ENCODE results near the gene PKD2L1. TPM values are rescaled to one million over a fixed set of nuclear protein-coding genes. Genes with fewer than 3 reads are reported as not detected.

PKD2L1 gene
- total and polyA plus RNA-seq, 9 of the 15 experiments (the other 6 are each of a cell fraction or from before 2014, with no cell fraction given): not detected

DNA sequence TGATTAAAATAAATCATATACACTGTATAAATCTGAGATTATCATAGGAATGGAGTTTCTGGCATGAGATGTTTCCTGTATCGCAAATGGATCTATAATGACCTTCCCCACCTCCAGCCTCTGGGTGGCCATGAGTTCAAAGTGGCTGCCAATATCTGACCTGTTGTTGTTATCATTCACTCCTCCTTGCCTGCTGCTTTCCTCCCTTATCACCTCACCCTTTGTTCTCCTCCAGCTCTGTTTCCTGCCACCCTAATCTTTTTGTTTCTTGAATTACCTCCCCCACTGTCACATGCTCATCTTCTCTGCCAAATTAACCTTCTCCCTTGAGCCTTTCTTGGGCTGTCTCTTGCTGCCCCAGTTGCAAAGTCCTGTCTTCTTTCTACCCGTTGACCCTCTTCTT is 29.0 kb upstream of the PKD2L1 start (continued):
- TF ChIP-seq ZNF764 (CRISPR knock-in tag; IDR thresholded peaks at IDR 0.05; ENCODE audit: low read depth): no peak
- TF ChIP-seq NBN (IDR thresholded peaks at IDR 0.05; ENCODE audit: low read depth): peak; percentile 60; the same call in 1 of the 2 replicates
- TF ChIP-seq HLTF (IDR thresholded peaks at IDR 0.05): peak; percentile 86
- TF ChIP-seq, protein P1, sequence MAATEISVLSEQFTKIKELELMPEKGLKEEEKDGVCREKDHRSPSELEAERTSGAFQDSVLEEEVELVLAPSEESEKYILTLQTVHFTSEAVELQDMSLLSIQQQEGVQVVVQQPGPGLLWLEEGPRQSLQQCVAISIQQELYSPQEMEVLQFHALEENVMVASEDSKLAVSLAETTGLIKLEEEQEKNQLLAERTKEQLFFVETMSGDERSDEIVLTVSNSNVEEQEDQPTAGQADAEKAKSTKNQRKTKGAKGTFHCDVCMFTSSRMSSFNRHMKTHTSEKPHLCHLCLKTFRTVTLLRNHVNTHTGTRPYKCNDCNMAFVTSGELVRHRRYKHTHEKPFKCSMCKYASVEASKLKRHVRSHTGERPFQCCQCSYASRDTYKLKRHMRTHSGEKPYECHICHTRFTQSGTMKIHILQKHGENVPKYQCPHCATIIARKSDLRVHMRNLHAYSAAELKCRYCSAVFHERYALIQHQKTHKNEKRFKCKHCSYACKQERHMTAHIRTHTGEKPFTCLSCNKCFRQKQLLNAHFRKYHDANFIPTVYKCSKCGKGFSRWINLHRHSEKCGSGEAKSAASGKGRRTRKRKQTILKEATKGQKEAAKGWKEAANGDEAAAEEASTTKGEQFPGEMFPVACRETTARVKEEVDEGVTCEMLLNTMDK (IDR thresholded peaks at IDR 0.05; ENCODE audit: borderline replicate concordance, insufficient read depth, low read depth, low read length, poor library complexity, severe bottlenecking): no peak
- TF ChIP-seq, protein P2, sequence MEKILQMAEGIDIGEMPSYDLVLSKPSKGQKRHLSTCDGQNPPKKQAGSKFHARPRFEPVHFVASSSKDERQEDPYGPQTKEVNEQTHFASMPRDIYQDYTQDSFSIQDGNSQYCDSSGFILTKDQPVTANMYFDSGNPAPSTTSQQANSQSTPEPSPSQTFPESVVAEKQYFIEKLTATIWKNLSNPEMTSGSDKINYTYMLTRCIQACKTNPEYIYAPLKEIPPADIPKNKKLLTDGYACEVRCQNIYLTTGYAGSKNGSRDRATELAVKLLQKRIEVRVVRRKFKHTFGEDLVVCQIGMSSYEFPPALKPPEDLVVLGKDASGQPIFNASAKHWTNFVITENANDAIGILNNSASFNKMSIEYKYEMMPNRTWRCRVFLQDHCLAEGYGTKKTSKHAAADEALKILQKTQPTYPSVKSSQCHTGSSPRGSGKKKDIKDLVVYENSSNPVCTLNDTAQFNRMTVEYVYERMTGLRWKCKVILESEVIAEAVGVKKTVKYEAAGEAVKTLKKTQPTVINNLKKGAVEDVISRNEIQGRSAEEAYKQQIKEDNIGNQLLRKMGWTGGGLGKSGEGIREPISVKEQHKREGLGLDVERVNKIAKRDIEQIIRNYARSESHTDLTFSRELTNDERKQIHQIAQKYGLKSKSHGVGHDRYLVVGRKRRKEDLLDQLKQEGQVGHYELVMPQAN (IDR thresholded peaks at IDR 0.05; ENCODE audit: borderline replicate concordance): peak; percentile 42; the same call in 1 of the 2 replicates
- peak; percentile 98 for TF ChIP-seq TCF7 (IDR thresholded peaks at IDR 0.05; ENCODE audit: borderline replicate concordance)
- TF ChIP-seq ZNF274 (IDR thresholded peaks at IDR 0.05; ENCODE audit: borderline replicate concordance, low read depth, low read length): no peak
- TF ChIP-seq MYNN (IDR thresholded peaks at IDR 0.05): 0 out of 2 replicates have a peak, but pooled peaks have one; percentile 31
- no peak for TF ChIP-seq MYNN (CRISPR knock-in tag; IDR thresholded peaks at IDR 0.05)
- no peak for TF ChIP-seq ZNF75A (CRISPR knock-in tag; IDR thresholded peaks at IDR 0.05)
- TF ChIP-seq, protein P3, sequence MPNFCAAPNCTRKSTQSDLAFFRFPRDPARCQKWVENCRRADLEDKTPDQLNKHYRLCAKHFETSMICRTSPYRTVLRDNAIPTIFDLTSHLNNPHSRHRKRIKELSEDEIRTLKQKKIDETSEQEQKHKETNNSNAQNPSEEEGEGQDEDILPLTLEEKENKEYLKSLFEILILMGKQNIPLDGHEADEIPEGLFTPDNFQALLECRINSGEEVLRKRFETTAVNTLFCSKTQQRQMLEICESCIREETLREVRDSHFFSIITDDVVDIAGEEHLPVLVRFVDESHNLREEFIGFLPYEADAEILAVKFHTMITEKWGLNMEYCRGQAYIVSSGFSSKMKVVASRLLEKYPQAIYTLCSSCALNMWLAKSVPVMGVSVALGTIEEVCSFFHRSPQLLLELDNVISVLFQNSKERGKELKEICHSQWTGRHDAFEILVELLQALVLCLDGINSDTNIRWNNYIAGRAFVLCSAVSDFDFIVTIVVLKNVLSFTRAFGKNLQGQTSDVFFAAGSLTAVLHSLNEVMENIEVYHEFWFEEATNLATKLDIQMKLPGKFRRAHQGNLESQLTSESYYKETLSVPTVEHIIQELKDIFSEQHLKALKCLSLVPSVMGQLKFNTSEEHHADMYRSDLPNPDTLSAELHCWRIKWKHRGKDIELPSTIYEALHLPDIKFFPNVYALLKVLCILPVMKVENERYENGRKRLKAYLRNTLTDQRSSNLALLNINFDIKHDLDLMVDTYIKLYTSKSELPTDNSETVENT (CRISPR knock-in tag; IDR thresholded peaks at IDR 0.05): no peak
- peak in 1 of 2 experiments; percentile 80; a peak in 3 of 4 replicates for TF ChIP-seq RCOR1 (IDR thresholded peaks at IDR 0.05; ENCODE audit: borderline replicate concordance in 1 of 2, low read depth in 2 of 2, low read length in 2 of 2)
- TF ChIP-seq ZNF717 (CRISPR knock-in tag; IDR thresholded peaks at IDR 0.05): no peak
- no peak for TF ChIP-seq ZNF79 (CRISPR knock-in tag; IDR thresholded peaks at IDR 0.05; ENCODE audit: low read depth)
- TF ChIP-seq, protein P4, sequence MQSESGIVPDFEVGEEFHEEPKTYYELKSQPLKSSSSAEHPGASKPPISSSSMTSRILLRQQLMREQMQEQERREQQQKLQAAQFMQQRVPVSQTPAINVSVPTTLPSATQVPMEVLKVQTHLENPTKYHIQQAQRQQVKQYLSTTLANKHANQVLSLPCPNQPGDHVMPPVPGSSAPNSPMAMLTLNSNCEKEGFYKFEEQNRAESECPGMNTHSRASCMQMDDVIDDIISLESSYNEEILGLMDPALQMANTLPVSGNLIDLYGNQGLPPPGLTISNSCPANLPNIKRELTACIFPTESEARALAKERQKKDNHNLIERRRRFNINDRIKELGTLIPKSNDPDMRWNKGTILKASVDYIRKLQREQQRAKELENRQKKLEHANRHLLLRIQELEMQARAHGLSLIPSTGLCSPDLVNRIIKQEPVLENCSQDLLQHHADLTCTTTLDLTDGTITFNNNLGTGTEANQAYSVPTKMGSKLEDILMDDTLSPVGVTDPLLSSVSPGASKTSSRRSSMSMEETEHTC (IDR thresholded peaks at IDR 0.05): no peak
- TF ChIP-seq ZNF830 (CRISPR knock-in tag; IDR thresholded peaks at IDR 0.05): no peak
- TF ChIP-seq, protein P5, sequence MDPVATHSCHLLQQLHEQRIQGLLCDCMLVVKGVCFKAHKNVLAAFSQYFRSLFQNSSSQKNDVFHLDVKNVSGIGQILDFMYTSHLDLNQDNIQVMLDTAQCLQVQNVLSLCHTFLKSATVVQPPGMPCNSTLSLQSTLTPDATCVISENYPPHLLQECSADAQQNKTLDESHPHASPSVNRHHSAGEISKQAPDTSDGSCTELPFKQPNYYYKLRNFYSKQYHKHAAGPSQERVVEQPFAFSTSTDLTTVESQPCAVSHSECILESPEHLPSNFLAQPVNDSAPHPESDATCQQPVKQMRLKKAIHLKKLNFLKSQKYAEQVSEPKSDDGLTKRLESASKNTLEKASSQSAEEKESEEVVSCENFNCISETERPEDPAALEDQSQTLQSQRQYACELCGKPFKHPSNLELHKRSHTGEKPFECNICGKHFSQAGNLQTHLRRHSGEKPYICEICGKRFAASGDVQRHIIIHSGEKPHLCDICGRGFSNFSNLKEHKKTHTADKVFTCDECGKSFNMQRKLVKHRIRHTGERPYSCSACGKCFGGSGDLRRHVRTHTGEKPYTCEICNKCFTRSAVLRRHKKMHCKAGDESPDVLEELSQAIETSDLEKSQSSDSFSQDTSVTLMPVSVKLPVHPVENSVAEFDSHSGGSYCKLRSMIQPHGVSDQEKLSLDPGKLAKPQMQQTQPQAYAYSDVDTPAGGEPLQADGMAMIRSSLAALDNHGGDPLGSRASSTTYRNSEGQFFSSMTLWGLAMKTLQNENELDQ (CRISPR knock-in tag; IDR thresholded peaks at IDR 0.05; ENCODE audit: borderline replicate concordance): no peak
- TF ChIP-seq ASH1L (IDR thresholded peaks at IDR 0.05; ENCODE audit: borderline replicate concordance, low read depth, partially characterized antibody): peak; percentile 19
- peak; percentile 45; the same call in 1 of the 2 replicates for TF ChIP-seq PHF21A (IDR thresholded peaks at IDR 0.05; ENCODE audit: borderline replicate concordance, low read depth)
